ENCODE measurements around the gene ACAP3.

The ACAP3 gene

GRCh38 chr1:1256956-1257871, 50.5 kb downstream of the ACAP3 start:
- DNase-seq (ENCODE audit: low read depth), result no peak
- H3K4me3 ChIP-seq (ENCODE audit: low read depth, low read length), result no peak overlapping the region
- TF ChIP-seq CTCF (IDR thresholded peaks at IDR 0.05; ENCODE audit: insufficient read depth, low read depth, low read length, missing control alignments), result no peak

DNA sequence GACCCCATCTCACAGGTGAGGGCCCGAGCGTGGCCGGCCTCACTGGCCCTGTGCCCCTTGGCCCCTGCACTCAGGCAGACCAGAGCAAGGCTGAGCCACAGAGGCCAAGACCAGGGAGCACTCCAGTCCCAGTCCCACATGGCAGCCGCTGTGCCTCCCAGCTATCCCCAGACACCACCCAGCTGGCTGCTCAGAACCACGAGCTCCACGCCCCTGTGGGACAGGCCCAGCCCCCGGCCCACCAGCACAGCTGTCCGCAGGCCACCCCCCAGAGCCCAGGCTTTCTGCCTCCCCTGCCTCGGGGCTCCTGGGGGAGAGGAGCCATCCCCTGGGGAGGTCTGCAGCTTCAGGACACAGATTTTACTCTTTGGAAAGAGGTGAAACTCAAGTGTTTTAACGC, 52.1 kb downstream of the ACAP3 start:
- DNase-seq (ENCODE audit: low read depth), result no peak
- no peak overlapping the region for H3K4me3 ChIP-seq (ENCODE audit: low read depth, low read length)

GRCh38 chr1:1255078-1255477, 52.7 kb downstream of the ACAP3 start:
- TF ChIP-seq CTCF (IDR thresholded peaks at IDR 0.05; ENCODE audit: insufficient read depth, low read depth, low read length, missing control alignments), result no peak
- no peak for DNase-seq (ENCODE audit: low read depth)
- no peak overlapping the region for H3K4me3 ChIP-seq (ENCODE audit: low read depth, low read length)

More for the DNA sequence above, 52.1 kb downstream of the ACAP3 start:
- TF ChIP-seq CTCF (IDR thresholded peaks at IDR 0.05; ENCODE audit: insufficient read depth, low read depth, low read length, missing control alignments), result no peak

GRCh38 chr1:1254667-1254998, 53.1 kb downstream of the ACAP3 start:
- no peak for TF ChIP-seq CTCF (IDR thresholded peaks at IDR 0.05; ENCODE audit: insufficient read depth, low read depth, low read length, missing control alignments)
- no peak for DNase-seq (ENCODE audit: low read depth)
- H3K4me3 ChIP-seq (ENCODE audit: low read depth, low read length), result no peak overlapping the region

DNA sequence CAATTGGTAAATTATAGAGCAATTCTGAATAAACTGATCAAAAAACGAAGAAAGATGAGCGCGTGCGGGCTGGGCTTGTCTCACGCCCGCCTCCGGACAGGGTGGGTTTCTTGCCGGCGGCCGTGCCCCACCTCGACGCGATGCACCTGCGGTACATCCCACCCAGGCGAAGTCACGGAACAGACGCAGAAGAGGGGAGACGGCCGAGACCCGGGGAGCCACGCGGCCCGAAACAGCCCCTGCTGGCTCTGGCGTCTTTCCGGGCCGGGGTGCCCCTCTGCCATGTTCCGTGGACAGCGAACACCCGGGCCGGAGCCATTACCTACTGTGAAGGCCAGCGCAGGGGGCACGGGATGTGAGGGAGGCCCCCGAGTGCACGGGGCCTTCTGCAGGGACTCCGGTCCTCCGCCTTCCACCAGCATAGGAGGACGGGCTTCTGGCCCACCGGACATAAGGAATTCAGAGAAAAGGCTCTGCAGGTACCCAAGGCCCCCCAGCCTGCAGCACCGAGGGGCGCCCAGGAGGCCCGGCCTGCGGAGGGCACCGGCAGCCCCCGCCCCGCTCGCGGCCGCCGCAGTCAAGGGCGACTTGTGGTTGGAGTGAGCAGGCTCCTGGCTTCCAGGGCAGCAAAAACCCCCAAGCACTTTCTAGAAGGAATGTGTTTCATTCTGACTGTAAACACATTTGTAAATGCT, 53.6 kb downstream of the ACAP3 start:
- no peak for TF ChIP-seq CTCF (IDR thresholded peaks at IDR 0.05; ENCODE audit: insufficient read depth, low read depth, low read length, missing control alignments)
- no peak for DNase-seq (ENCODE audit: low read depth)
- no peak overlapping the region for H3K4me3 ChIP-seq (ENCODE audit: low read depth, low read length)

DNA sequence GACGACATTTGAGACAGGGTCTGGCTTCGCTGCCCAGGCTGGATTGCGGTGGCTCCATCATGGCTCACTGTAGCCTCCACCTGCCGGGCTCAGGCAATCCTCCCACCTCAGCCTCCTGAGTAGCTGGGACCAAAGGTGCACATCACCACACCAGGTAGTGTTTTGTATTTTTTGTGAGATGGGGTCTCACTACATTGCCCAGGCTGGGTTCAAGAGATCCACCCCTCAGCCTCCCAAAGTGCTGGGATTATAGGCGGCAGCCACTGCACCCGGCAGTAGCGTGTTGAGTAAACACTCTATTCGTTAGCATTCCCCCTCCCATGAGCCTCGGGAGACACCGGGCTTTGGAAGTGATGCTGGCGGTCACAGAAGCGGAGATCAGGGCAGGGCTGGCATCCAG, 54.4 kb downstream of the ACAP3 start:
- no peak for DNase-seq (ENCODE audit: low read depth)
- H3K4me3 ChIP-seq (ENCODE audit: low read depth, low read length), result no peak overlapping the region
- TF ChIP-seq CTCF (IDR thresholded peaks at IDR 0.05; ENCODE audit: insufficient read depth, low read depth, low read length, missing control alignments), result no peak

All from GM12865 (cell line).